Measurements from ENCODE around the gene PPP3CA.

The PPP3CA gene

GRCh38 chr4:101355767-101356702 lies 8.7 kb upstream of the PPP3CA start:
- DNase-seq (ENCODE audit: low read depth) = peak; percentile 87
- no peak for TF ChIP-seq CTCF (conservative IDR thresholded peaks at IDR 0.05; ENCODE audit: low read length)
- H3K4me3 ChIP-seq (ENCODE audit: low read length) = no peak overlapping the region

- no peak overlapping the region for H3K4me3 ChIP-seq (ENCODE audit: low read length)
- DNase-seq (ENCODE audit: low read depth) = no peak
- no peak for TF ChIP-seq CTCF (conservative IDR thresholded peaks at IDR 0.05; ENCODE audit: low read length)
These were observed 7.9 kb upstream of the PPP3CA start for GRCh38 chr4:101355246-101355645.

GRCh38 chr4:101349801-101350064 lies 2.4 kb upstream of the PPP3CA start:
- DNase-seq (ENCODE audit: low read depth) = no peak
- H3K4me3 ChIP-seq (ENCODE audit: low read length) = no peak overlapping the region
- TF ChIP-seq CTCF (conservative IDR thresholded peaks at IDR 0.05; ENCODE audit: low read length) = no peak

GRCh38 chr4:101348995-101349800 lies 1.9 kb upstream of the PPP3CA start:
- DNase-seq (ENCODE audit: low read depth) = peak; percentile 30
- peak overlapping the region; percentile 88 for H3K4me3 ChIP-seq (ENCODE audit: low read length)
- TF ChIP-seq CTCF (conservative IDR thresholded peaks at IDR 0.05; ENCODE audit: low read length) = no peak

- TF ChIP-seq CTCF (conservative IDR thresholded peaks at IDR 0.05; ENCODE audit: low read length) = no peak
- DNase-seq (ENCODE audit: low read depth) = peak; percentile 30
- H3K4me3 ChIP-seq (ENCODE audit: low read length) = peak overlapping the region; percentile 88
These were observed 1.1 kb upstream of the PPP3CA start for GRCh38 chr4:101348367-101348827.

- peak; percentile 97 for DNase-seq (ENCODE audit: low read depth)
- peak; percentile 25 for TF ChIP-seq CTCF (conservative IDR thresholded peaks at IDR 0.05; ENCODE audit: low read length)
- H3K4me3 ChIP-seq (ENCODE audit: low read length) = peak overlapping the region; percentile 88
These were observed 436 bp upstream of the PPP3CA start for GRCh38 chr4:101347557-101348366.

All from AG10803 (cell line).